Osteoblast (primary cell): ENCODE measurements around the gene PI3. TPM values are rescaled to one million over a fixed set of nuclear protein-coding genes. Genes with fewer than 3 reads are reported as not detected.

Experiments
- DNase-seq: peaks from one replicate; pipeline ENCODE4 v3.0.0; 2011; ENCODE audit warnings: low spot score, mixed read lengths; ENCODE audit not compliant: insufficient read length; ENCODE audit errors: missing footprints
- H2AFZ ChIP-seq: 2 replicates; pipeline ENCODE4 v1.6.0; 2011; ENCODE audit warnings: mild to moderate bottlenecking, low read length
- H3K27ac ChIP-seq: 2 replicates; pipeline ENCODE4 v1.5.1; 2011; ENCODE audit warnings: mild to moderate bottlenecking, low read depth, low read length, moderate library complexity
- H3K27me3 ChIP-seq: 2 replicates; pipeline ENCODE4 v1.6.0; 2012; ENCODE audit warnings: mild to moderate bottlenecking, control low read depth, inconsistent platforms, low read length, moderate library complexity; ENCODE audit not compliant: insufficient read depth
- H3K36me3 ChIP-seq: 2 replicates; pipeline ENCODE4 v1.5.1; 2011; ENCODE audit warnings: mild to moderate bottlenecking, low read length, control low read depth, moderate library complexity; ENCODE audit not compliant: insufficient read depth
- H3K4me1 ChIP-seq: 2 replicates; pipeline ENCODE4 v1.5.1; 2011; ENCODE audit warnings: mild to moderate bottlenecking, low read length, control low read depth, moderate library complexity; ENCODE audit not compliant: insufficient read depth
- H3K4me2 ChIP-seq: 2 replicates; pipeline ENCODE4 v1.6.0; 2011; ENCODE audit warnings: mild to moderate bottlenecking, low read length; ENCODE audit not compliant: insufficient read depth
- H3K4me3 ChIP-seq: fragments of 200-600 bp; sonication (generic); 3 replicates; pipeline ENCODE4 v1.5.1; 2012; ENCODE audit warnings: mild to moderate bottlenecking, low read length, inconsistent platforms; ENCODE audit not compliant: insufficient read depth
- H3K79me2 ChIP-seq: 2 replicates; pipeline ENCODE4 v1.6.0; 2012; ENCODE audit warnings: mild to moderate bottlenecking, low read length, control low read depth, inconsistent platforms; ENCODE audit not compliant: insufficient read depth
- H3K9me3 ChIP-seq: 2 replicates; pipeline ENCODE4 v1.5.1; 2011; ENCODE audit warnings: low read depth, low read length, control low read depth
- H4K20me1 ChIP-seq: 2 replicates; pipeline ENCODE4 v1.6.0; 2012; ENCODE audit warnings: mild to moderate bottlenecking, low read length, control low read depth; ENCODE audit not compliant: insufficient read depth
- CTCF ChIP-seq: IDR thresholded peaks from 2 replicates; pipeline ENCODE4 v1.5.1; 2011; ENCODE audit warnings: mild to moderate bottlenecking, low read depth, low read length, moderate library complexity; ENCODE audit errors: extremely low read depth
- total RNA-seq: library from RNA; depleted of rRNA; stranded (reverse); fragments of >200 nt; gene quantifications from 2 replicates; pipeline ENCODE4 v1.2.3, GENCODE V29; 2012

Gene PI3
- total RNA-seq, 1 donor: not detected

GRCh38 chr20:45209924-45210323 lies 35.2 kb downstream of the PI3 start:
- Histone ChIP-seq H4K20me1 (no peaks in the 10 kb centered on the region), H3K9me3 (no peaks in the 10 kb centered on the region), H3K4me1 (no peaks in the 10 kb centered on the region), H3K36me3 (no peaks in the 10 kb centered on the region), H2AFZ (no peak overlapping the region), H3K27ac (no peak overlapping the region), H3K79me2 (no peaks in the 10 kb centered on the region), H3K4me2 (no peak overlapping the region), H3K27me3 (peaks cover 21% of the 10 kb centered on the region), H3K4me3 (no peak overlapping the region)
- DNase-seq: no peak
- no peak for TF ChIP-seq CTCF

- no peaks in the 10 kb centered on the region for H3K4me1 ChIP-seq
- no peak for DNase-seq
- peaks cover 12% of the 10 kb centered on the region for H3K27me3 ChIP-seq
- TF ChIP-seq CTCF: no peak
- no peaks in the 10 kb centered on the region for H3K9me3 ChIP-seq
- H3K27ac ChIP-seq: no peak overlapping the region
- no peak overlapping the region for H3K4me3 ChIP-seq
- no peaks in the 10 kb centered on the region for H4K20me1 ChIP-seq
- H2AFZ ChIP-seq: no peak overlapping the region
- no peaks in the 10 kb centered on the region for H3K36me3 ChIP-seq
- no peak overlapping the region for H3K4me2 ChIP-seq
- H3K79me2 ChIP-seq: no peaks in the 10 kb centered on the region
Observed at GRCh38 chr20:45211569-45212474, 37.1 kb downstream of the PI3 start.

GRCh38 chr20:45212836-45213235 lies 38.1 kb downstream of the PI3 start:
- Histone ChIP-seq H3K79me2 (no peaks in the 10 kb centered on the region), H3K27me3 (peaks cover 7% of the 10 kb centered on the region), H3K4me3 (no peak overlapping the region)

More at GRCh38 chr20:45212836-45213235, 38.1 kb downstream of the PI3 start:
- Histone ChIP-seq H2AFZ (no peak overlapping the region), H4K20me1 (no peaks in the 10 kb centered on the region), H3K36me3 (no peaks in the 10 kb centered on the region), H3K27ac (no peak overlapping the region), H3K9me3 (no peaks in the 10 kb centered on the region), H3K4me1 (no peaks in the 10 kb centered on the region), H3K4me2 (no peak overlapping the region)
- no peak for DNase-seq
- TF ChIP-seq CTCF: no peak
